NOMO-1 treated with dmso at 0.1 percent for 144 hours (cell line): ENCODE measurements around the gene PSMB7.

Source experiments
- DNase-seq: peaks from one replicate; lab custom pipeline; 2025; ENCODE audit not compliant: unreplicated experiment; lab: John Stamatoyannopoulos, UW

PSMB7 gene

GRCh38 chr9:124358631-124359030 lies 56.6 kb downstream of the PSMB7 start:
- no peak for DNase-seq

GRCh38 chr9:124357721-124358361 lies 57.4 kb downstream of the PSMB7 start:
- DNase-seq, result no peak

GRCh38 chr9:124356745-124357390 lies 58.4 kb downstream of the PSMB7 start:
- DNase-seq, result no peak

GRCh38 chr9:124355941-124356744 lies 59.1 kb downstream of the PSMB7 start:
- DNase-seq, result no peak

GRCh38 chr9:124355039-124355940 lies 60.0 kb downstream of the PSMB7 start:
- no peak for DNase-seq

GRCh38 chr9:124354346-124355038 lies 60.8 kb downstream of the PSMB7 start:
- no peak for DNase-seq

- DNase-seq, result no peak
Observed at GRCh38 chr9:124353811-124354274, 61.4 kb downstream of the PSMB7 start.

- no peak for DNase-seq
Observed at GRCh38 chr9:124353166-124353768, 62.0 kb downstream of the PSMB7 start.

- DNase-seq, result no peak
Observed at GRCh38 chr9:124352616-124353015, 62.6 kb downstream of the PSMB7 start.

- no peak for DNase-seq
Observed at GRCh38 chr9:124351672-124352468, 63.4 kb downstream of the PSMB7 start.

GRCh38 chr9:124350494-124351263 lies 64.6 kb downstream of the PSMB7 start:
- no peak for DNase-seq

GRCh38 chr9:124349675-124350493 lies 65.4 kb downstream of the PSMB7 start:
- no peak for DNase-seq

GRCh38 chr9:124349267-124349666 lies 66.0 kb downstream of the PSMB7 start:
- DNase-seq, result no peak

- DNase-seq, result no peak
Observed at GRCh38 chr9:124348831-124349230, 66.4 kb downstream of the PSMB7 start.

- DNase-seq, result no peak
Observed at GRCh38 chr9:124348363-124348762, 66.9 kb downstream of the PSMB7 start.

GRCh38 chr9:124347968-124348358 lies 67.3 kb downstream of the PSMB7 start:
- no peak for DNase-seq

- DNase-seq, result no peak
Observed at GRCh38 chr9:124347206-124347967, 67.9 kb downstream of the PSMB7 start.
